ENCODE results near the gene FGR. TPM values are rescaled to one million over a fixed set of nuclear protein-coding genes. Genes with fewer than 3 reads are reported as not detected.

FGR gene
- polyA plus RNA-seq, 1 of the 3 experiments (the other 2 are of a cell fraction), result not detected

GRCh38 chr1:27666294-27666693, 31.3 kb upstream of the FGR start:
- Histone ChIP-seq H3K36me3 (replicated peaks in 1 of 2; ENCODE audit: control insufficient read depth in 1 of 2, insufficient read depth in 2 of 2, low read length in 1 of 2) (no peaks in the 10 kb centered on the region), H3F3A (replicated peaks; ENCODE audit: insufficient read depth) (no peaks in the 10 kb centered on the region), H3K27ac (ENCODE audit: low read depth in 2 of 2, low read length in 1 of 2) (no peak overlapping the region), H4K20me1 (ENCODE audit: insufficient read depth) (no peaks in the 10 kb centered on the region), H3K4me1 (ENCODE audit: control insufficient read depth in 1 of 2, insufficient read depth in 2 of 2, low read depth in 1 of 2, low read length in 1 of 2) (peaks cover 0 to 11% of the 10 kb centered on the region in 2 experiments; a peak in 1 of 4 replicates), H3K4me2 (no peak overlapping the region), H3K9me2 (no peaks in the 10 kb centered on the region), H3K4me3 (ENCODE audit: low read depth in 2 of 2, low read length in 1 of 2) (no peak overlapping the region), H2AFZ (ENCODE audit: low read depth) (no peak overlapping the region), H3K79me2 (ENCODE audit: insufficient read depth) (no peaks in the 10 kb centered on the region), H3K9me3 (no peaks in the 10 kb centered on the region), H3K9ac (no peak overlapping the region), H3K27me3 (ENCODE audit: insufficient read depth) (no peaks in the 10 kb centered on the region)
- TF ChIP-seq USF1 (IDR thresholded peaks at IDR 0.05; ENCODE audit: borderline replicate concordance, low read depth) (no peak), TCF12 (IDR thresholded peaks at IDR 0.05) (no peak), GABPA (IDR thresholded peaks at IDR 0.05; ENCODE audit: low read depth) (no peak), ELF1 (IDR thresholded peaks at IDR 0.05) (no peak), EZH2phosphoT487 (IDR thresholded peaks at IDR 0.05; ENCODE audit: borderline replicate concordance, low read depth) (no peak), POLR2AphosphoS5 (IDR thresholded peaks at IDR 0.05; ENCODE audit: low read depth, low read length) (no peak), EP300 (IDR thresholded peaks at IDR 0.05; ENCODE audit: borderline replicate concordance in 1 of 2, low read depth in 1 of 2, low read length in 1 of 2) (no peak), JUND (IDR thresholded peaks at IDR 0.05) (no peak), NFIC (IDR thresholded peaks at IDR 0.05; ENCODE audit: borderline replicate concordance) (no peak), SMC3 (IDR thresholded peaks at IDR 0.05; ENCODE audit: low read depth, low read length) (no peak), FOXM1 (IDR thresholded peaks at IDR 0.05; ENCODE audit: low read depth) (no peak), MXI1 (IDR thresholded peaks at IDR 0.05; ENCODE audit: low read depth, low read length) (no peak), RFX5 (IDR thresholded peaks at IDR 0.05; ENCODE audit: low read length) (no peak)
- ChIA-PET POLR2A (no interaction called here), CTCF (interaction anchor here (0.8 to 18.4 kb wide), 6 partner anchors 22 to 542 kb away, joined by 3 to 526 read pairs (median 4); partner anchors contain the start of gene AHDC1)
- DNase-seq, result no peak
- 100% methylated on average over 2 of the region's 4 CpGs for WGBS (ENCODE audit: low lambda C conversion rate)

- WGBS (ENCODE audit: low lambda C conversion rate), result 87% methylated on average over 8 of the region's 9 CpGs
- no peaks in the 10 kb centered on the region for H3K36me3 ChIP-seq (replicated peaks in 1 of 2; ENCODE audit: control insufficient read depth in 1 of 2, insufficient read depth in 2 of 2, low read length in 1 of 2)
- no peak overlapping the region for H3K27ac ChIP-seq (ENCODE audit: low read depth in 2 of 2, low read length in 1 of 2)
- no peak for DNase-seq
- H3F3A ChIP-seq (replicated peaks; ENCODE audit: insufficient read depth), result no peaks in the 10 kb centered on the region
- no peaks in the 10 kb centered on the region for H3K27me3 ChIP-seq (ENCODE audit: insufficient read depth)
- H2AFZ ChIP-seq (ENCODE audit: low read depth), result no peak overlapping the region
- ChIA-PET POLR2A (no interaction called here), CTCF (interaction anchor here (0.9 to 18.4 kb wide), 7 partner anchors 9 to 543 kb away, joined by 3 to 526 read pairs (median 3); partner anchors contain the start of gene AHDC1)
- no peak overlapping the region for H3K9ac ChIP-seq
- H3K4me2 ChIP-seq, result no peak overlapping the region
- H3K9me3 ChIP-seq, result no peaks in the 10 kb centered on the region
- H3K4me3 ChIP-seq (ENCODE audit: low read depth in 2 of 2, low read length in 1 of 2), result no peak overlapping the region
- no peaks in the 10 kb centered on the region for H4K20me1 ChIP-seq (ENCODE audit: insufficient read depth)
- H3K79me2 ChIP-seq (ENCODE audit: insufficient read depth), result no peaks in the 10 kb centered on the region
- peaks cover 0 to 13% of the 10 kb centered on the region in 2 experiments; a peak in 1 of 4 replicates for H3K4me1 ChIP-seq (ENCODE audit: control insufficient read depth in 1 of 2, insufficient read depth in 2 of 2, low read depth in 1 of 2, low read length in 1 of 2)
- no peaks in the 10 kb centered on the region for H3K9me2 ChIP-seq
- TF ChIP-seq TAF1 (IDR thresholded peaks at IDR 0.05; ENCODE audit: borderline replicate concordance, low read depth, low read length) (no peak), TEAD4 (IDR thresholded peaks at IDR 0.05; ENCODE audit: borderline replicate concordance, insufficient read depth) (no peak), GATA2 (CRISPR knock-in tag; IDR thresholded peaks at IDR 0.05) (no peak), NRF1 (IDR thresholded peaks at IDR 0.05; ENCODE audit: low read depth, low read length) (no peak), CHD2 (IDR thresholded peaks at IDR 0.05; ENCODE audit: low read length, partially characterized antibody) (no peak), REST (IDR thresholded peaks at IDR 0.05; ENCODE audit: low read depth, low read length) (no peak), NFIC (IDR thresholded peaks at IDR 0.05; ENCODE audit: borderline replicate concordance) (no peak), ZBTB33 (IDR thresholded peaks at IDR 0.05; ENCODE audit: borderline replicate concordance, low read depth) (no peak), RAD21 (IDR thresholded peaks at IDR 0.05; ENCODE audit: low read length) (no peak)
Measured at GRCh38 chr1:27665016-27665651, 30.1 kb upstream of the FGR start.
